ENCODE results near the gene F7. TPM values are rescaled to one million over a fixed set of nuclear protein-coding genes. Genes with fewer than 3 reads are reported as not detected.

Gene F7
- total RNA-seq, 2 donors from 2014 or later: not detected

DNA sequence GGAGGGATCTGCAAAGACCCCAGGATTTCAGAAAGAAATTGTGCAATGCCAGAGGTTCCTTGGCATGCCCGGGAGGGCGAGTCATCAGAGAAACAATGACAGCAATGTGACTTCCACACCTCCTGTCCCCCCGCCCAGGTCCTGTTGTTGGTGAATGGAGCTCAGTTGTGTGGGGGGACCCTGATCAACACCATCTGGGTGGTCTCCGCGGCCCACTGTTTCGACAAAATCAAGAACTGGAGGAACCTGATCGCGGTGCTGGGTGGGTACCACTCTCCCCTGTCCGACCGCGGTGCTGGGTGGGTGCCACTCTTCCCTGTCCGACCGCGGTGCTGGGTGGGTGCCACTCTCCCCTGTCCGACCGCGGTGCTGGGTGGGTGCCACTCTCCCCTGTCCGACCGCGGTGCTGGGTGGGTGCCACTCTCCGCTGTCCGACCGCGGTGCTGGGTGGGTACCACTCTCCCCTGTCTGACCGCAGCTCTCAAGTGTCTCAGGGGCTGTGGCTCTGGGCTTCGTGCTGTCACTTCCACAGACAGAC, 11.8 kb downstream of the F7 start:
- H3K9me3 ChIP-seq (ENCODE audit: control insufficient read depth, low read length, poor library complexity, severe bottlenecking): no peaks in the 10 kb centered on the region
- DNase-seq: no peak
- Mint-ChIP-seq H3K27me3 (peaks cover 23% of the 10 kb centered on the region), H3K27ac (no peak overlapping the region), H3K4me1 (no peaks in the 10 kb centered on the region), H3K36me3 (ENCODE audit: low read depth) (no peaks in the 10 kb centered on the region), H3K4me3 (no peak overlapping the region)
- ATAC-seq: no peak

DNA sequence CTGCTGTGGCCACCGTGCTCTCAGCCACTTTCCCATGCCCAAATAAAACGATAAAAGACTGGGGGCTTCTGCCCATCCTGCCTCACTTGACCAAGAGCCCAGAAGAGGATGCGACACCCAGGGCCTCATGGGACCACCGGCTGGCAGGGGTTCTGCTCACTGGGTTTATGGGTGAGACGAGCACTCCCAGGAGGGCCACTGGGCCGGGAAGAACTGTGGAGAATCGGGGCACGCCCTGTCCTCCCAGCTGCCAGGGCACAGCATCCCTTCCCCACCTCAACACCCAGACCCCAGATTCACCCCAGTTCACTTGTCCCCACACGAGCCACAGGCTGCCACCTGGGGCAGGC, 12.3 kb downstream of the F7 start:
- Mint-ChIP-seq H3K27ac (no peak overlapping the region), H3K4me1 (no peaks in the 10 kb centered on the region), H3K4me3 (no peak overlapping the region), H3K27me3 (peaks cover 28% of the 10 kb centered on the region), H3K36me3 (ENCODE audit: low read depth) (no peaks in the 10 kb centered on the region)
- H3K9me3 ChIP-seq (ENCODE audit: control insufficient read depth, low read length, poor library complexity, severe bottlenecking): no peaks in the 10 kb centered on the region
- ATAC-seq (no peak), DNase-seq (no peak)

DNA sequence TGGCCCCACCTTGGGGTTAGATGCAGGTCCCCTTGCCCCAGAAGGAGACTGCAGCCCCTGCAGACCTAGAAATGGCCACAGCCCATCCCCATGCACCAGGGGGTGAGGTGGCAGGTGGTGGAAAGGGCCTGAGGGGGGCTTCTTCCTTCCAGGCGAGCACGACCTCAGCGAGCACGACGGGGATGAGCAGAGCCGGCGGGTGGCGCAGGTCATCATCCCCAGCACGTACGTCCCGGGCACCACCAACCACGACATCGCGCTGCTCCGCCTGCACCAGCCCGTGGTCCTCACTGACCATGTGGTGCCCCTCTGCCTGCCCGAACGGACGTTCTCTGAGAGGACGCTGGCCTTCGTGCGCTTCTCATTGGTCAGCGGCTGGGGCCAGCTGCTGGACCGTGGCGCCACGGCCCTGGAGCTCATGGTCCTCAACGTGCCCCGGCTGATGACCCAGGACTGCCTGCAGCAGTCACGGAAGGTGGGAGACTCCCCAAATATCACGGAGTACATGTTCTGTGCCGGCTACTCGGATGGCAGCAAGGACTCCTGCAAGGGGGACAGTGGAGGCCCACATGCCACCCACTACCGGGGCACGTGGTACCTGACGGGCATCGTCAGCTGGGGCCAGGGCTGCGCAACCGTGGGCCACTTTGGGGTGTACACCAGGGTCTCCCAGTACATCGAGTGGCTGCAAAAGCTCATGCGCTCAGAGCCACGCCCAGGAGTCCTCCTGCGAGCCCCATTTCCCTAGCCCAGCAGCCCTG, 12.8 kb downstream of the F7 start:
- peaks cover 2% of the 10 kb centered on the region for H3K36me3 Mint-ChIP-seq (ENCODE audit: low read depth)
- H3K4me3 Mint-ChIP-seq: no peak overlapping the region
- ATAC-seq (no peak), DNase-seq (no peak)
- peaks cover 30% of the 10 kb centered on the region for H3K27me3 Mint-ChIP-seq
- H3K27ac Mint-ChIP-seq: no peak overlapping the region
- no peaks in the 10 kb centered on the region for H3K4me1 Mint-ChIP-seq
- H3K9me3 ChIP-seq (ENCODE audit: control insufficient read depth, low read length, poor library complexity, severe bottlenecking): no peaks in the 10 kb centered on the region

DNA sequence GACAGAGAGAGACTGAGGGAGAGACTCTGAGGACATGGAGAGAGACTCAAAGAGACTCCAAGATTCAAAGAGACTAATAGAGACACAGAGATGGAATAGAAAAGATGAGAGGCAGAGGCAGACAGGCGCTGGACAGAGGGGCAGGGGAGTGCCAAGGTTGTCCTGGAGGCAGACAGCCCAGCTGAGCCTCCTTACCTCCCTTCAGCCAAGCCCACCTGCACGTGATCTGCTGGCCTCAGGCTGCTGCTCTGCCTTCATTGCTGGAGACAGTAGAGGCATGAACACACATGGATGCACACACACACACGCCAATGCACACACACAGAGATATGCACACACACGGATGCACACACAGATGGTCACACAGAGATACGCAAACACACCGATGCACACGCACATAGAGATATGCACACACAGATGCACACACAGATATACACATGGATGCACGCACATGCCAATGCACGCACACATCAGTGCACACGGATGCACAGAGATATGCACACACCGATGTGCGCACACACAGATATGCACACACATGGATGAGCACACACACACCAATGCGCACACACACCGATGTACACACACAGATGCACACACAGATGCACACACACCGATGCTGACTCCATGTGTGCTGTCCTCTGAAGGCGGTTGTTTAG, 13.7 kb downstream of the F7 start:
- Mint-ChIP-seq H3K36me3 (ENCODE audit: low read depth) (peaks cover 2% of the 10 kb centered on the region), H3K4me3 (no peak overlapping the region), H3K27me3 (peaks cover 30% of the 10 kb centered on the region), H3K27ac (no peak overlapping the region), H3K4me1 (no peaks in the 10 kb centered on the region)
- ATAC-seq (no peak), DNase-seq (no peak)
- no peaks in the 10 kb centered on the region for H3K9me3 ChIP-seq (ENCODE audit: control insufficient read depth, low read length, poor library complexity, severe bottlenecking)

DNA sequence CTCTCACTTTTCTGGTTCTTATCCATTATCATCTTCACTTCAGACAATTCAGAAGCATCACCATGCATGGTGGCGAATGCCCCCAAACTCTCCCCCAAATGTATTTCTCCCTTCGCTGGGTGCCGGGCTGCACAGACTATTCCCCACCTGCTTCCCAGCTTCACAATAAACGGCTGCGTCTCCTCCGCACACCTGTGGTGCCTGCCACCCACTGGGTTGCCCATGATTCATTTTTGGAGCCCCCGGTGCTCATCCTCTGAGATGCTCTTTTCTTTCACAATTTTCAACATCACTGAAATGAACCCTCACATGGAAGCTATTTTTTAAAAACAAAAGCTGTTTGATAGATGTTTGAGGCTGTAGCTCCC, 14.2 kb downstream of the F7 start:
- Mint-ChIP-seq H3K27ac (no peak overlapping the region), H3K4me3 (no peak overlapping the region), H3K27me3 (peaks cover 30% of the 10 kb centered on the region), H3K36me3 (ENCODE audit: low read depth) (peaks cover 2% of the 10 kb centered on the region), H3K4me1 (no peaks in the 10 kb centered on the region)
- no peak for DNase-seq
- no peaks in the 10 kb centered on the region for H3K9me3 ChIP-seq (ENCODE audit: control insufficient read depth, low read length, poor library complexity, severe bottlenecking)
- ATAC-seq: no peak

DNA sequence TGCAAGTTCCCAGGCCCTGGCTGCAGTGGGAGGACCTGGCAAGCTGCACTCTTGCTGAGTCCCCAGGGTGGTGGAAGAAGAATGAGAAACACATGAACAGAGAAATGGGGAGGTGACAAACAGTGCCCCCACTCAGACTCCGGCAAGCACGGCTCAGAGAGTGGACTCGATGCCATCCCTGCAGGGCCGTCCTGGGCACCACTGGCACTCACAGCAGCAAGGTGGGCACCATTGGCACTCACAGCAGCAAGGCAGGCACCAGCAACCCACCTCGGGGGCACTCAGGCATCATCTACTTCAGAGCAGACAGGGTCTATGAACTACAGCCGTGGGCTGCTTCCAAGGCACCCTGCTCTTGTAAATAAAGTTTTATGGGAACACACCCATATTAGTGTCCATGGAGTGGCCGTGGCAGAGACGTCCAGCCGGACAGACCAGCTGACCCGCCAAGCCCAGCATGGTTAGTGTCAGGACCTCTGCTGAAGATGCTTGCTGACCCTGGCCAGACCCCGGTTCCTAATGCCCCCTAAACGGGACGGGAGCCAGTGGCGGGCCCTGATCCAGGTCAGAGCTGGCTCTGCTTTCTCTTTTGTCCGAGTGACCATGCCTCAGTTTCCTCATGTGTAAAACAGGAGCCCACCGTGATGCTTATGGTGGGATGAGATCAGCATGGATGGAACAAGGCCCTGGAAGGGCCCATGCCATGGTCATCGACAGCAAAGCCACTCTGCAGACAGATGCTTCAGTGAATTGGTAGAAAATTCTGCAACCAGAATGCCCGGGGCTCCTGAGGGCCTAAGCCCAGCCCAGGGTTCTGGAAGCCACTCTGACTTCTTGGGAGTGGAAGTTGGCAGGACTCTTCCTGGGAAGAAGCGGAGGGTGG, 14.9 kb downstream of the F7 start:
- H3K27ac Mint-ChIP-seq: no peak overlapping the region
- H3K27me3 Mint-ChIP-seq: peaks cover 33% of the 10 kb centered on the region

DNA sequence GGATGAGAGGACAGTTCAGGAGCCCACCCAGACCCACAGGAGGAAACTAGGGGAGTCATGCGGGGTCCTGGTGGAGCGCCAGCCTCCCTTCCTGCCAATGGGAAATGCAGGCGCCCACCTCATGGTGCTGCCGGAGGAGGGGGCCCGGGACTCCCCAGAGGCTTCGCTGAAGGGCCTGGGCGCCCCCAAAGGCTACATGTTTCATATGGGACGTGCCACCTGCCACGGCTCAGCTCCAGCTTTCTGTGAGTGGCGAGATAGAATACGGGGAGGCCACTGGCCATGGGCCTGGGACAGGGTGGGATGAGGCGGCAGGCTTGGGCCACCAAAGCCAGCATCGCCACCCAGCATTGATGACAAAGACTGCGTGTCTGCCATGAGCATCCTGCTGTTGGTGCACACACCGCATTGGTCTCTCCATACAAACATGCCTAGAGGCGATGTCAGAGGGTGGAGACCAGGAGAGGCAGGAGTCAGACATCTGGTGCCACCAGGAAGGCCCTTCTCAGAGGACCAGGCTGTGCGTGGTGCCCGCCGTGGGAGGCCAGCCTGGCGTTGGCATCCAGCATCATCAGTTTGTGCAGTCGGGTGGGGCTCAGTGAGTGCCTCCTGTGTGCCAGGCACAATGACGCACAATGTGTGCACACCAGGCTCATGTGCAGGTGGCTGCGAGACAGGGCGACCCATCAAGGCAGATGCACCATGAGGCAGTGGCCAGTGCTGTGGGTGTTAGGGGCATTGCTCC, 15.8 kb downstream of the F7 start:
- Mint-ChIP-seq H3K27ac (no peak overlapping the region), H3K27me3 (peaks cover 41% of the 10 kb centered on the region), H3K4me3 (no peak overlapping the region), H3K4me1 (no peaks in the 10 kb centered on the region), H3K36me3 (ENCODE audit: low read depth) (peaks cover 4% of the 10 kb centered on the region)
- ATAC-seq (no peak), DNase-seq (no peak)
- H3K9me3 ChIP-seq (ENCODE audit: control insufficient read depth, low read length, poor library complexity, severe bottlenecking): no peaks in the 10 kb centered on the region

More for the DNA sequence above, 14.9 kb downstream of the F7 start:
- no peaks in the 10 kb centered on the region for H3K9me3 ChIP-seq (ENCODE audit: control insufficient read depth, low read length, poor library complexity, severe bottlenecking)
- Mint-ChIP-seq H3K4me1 (no peaks in the 10 kb centered on the region), H3K36me3 (ENCODE audit: low read depth) (peaks cover 2% of the 10 kb centered on the region), H3K4me3 (no peak overlapping the region)
- no peak for ATAC-seq
- DNase-seq: no peak

DNA sequence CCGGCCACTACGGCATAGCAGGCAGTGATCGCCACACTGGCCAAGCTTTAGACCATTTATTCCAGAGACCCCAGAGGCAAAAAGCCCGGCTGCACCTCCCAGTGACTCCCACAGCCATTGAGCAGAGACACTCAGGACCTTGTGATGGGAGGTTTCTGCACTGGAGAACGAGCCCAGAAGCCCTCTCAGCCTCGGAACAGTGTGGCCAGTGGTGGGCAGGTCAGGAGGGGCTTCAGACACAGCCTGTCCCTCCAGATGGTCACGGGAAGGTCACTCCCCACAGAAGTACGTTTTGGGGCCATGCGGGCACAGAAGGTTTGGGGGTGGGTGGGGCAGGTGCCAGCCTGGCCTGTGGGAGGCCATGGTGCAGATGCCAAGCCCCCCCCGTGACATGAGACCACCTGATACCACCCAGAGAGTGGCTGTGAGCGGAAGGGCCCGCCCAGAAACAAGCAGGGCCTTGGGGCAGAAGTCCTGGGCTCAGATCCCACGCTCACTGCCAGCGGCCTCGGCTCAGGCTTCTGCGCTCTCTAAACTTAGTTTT, 16.4 kb downstream of the F7 start:
- no peaks in the 10 kb centered on the region for H3K9me3 ChIP-seq (ENCODE audit: control insufficient read depth, low read length, poor library complexity, severe bottlenecking)
- Mint-ChIP-seq H3K4me3 (no peak overlapping the region), H3K36me3 (ENCODE audit: low read depth) (peaks cover 4% of the 10 kb centered on the region), H3K27ac (no peak overlapping the region), H3K4me1 (no peaks in the 10 kb centered on the region), H3K27me3 (peaks cover 42% of the 10 kb centered on the region)
- ATAC-seq (no peak), DNase-seq (no peak)

DNA sequence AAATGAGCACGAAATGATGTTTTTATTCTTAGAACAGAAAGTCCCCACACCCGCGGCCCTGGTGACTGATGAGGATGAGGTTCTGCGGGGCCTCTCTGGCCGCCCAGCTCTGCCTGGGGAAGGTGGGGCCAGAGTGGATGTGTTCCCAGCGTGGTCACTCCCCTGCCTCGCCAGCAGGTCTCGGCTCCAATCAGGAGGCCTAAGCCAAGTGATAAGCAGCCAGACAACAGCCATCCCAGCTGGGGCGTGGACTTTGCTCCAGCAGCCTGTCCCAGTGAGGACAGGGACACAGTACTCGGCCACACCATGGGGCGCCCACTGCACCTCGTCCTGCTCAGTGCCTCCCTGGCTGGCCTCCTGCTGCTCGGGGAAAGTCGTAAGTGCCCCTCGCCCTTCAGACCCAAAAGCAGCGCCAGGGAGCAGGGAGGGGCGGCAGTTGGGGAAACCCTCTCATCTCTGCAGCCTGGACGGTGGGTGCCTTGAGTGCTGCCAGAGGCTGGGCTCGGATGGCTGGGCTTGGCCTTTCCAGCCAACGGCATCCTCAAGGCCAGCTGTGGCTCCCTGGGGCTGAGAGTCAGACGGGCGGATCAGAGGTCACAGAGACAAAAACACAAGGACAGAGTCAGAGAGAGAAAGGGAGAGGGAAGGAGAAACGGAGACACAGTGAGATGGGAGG, 17.1 kb downstream of the F7 start, which contains the start of gene F10:
F10 (plus strand) TSS at position 250 of the 676 bp plus-strand sequence; CDS start at position 307, 57 bp downstream.
- Mint-ChIP-seq H3K4me3 (no peak within 1 kb of the TSS), H3K27ac (no peak within 1 kb of the TSS), H3K27me3 (peaks cover 48% of the 10 kb centered on the region), H3K36me3 (ENCODE audit: low read depth) (peaks cover 7% of the 10 kb centered on the region), H3K4me1 (peaks cover 4% of the 10 kb centered on the region)
- ATAC-seq (no peak), DNase-seq (no peak)
- no peaks in the 10 kb centered on the region for H3K9me3 ChIP-seq (ENCODE audit: control insufficient read depth, low read length, poor library complexity, severe bottlenecking)

DNA sequence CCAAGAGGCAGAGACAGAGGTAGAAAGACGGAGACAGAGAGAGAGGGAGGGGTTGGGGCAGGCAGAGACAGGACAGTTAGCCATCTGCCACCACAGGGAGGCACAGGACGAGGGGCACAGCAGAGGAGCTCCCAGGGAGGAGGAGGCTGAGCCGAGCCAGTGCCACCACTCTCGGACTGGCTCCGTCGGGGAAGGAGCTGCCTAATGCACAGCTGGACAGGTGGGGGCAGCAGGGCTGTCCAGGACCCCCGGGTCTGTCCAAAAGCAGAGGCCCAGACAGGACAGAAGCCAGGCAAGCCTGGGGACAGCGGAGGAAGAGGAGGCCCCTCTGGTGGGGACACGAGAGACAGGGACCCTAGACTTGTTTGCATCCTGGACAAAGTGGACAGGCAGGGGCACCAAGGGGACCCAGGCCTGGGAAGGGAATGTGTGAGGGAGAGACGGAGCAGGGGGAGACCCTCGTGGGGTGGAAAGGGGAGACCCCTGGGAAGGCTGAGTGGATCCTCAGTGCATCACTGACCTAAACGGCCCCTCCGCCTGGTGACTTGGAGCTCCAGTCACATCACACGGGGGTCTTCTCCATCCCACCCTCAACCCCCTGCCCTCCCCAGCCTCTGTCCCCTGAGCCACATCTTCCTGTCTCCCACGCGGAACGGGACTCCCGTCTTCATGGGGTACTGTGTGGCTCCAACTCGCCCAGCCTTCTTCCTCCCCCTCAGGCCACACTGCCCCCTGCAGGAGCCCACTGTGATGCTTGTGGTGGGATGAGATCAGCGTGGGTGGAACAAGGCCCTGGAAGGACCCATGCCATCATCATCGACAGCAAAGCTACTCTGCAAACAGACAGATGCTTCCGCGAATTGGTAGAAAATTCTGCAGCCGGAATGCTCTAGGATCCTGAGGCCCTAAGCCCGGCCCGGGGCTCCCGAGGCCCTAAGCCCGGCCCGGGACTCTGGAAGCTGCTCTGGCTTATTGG, 17.9 kb downstream of the F7 start:
- no peak overlapping the region for H3K4me3 Mint-ChIP-seq
- DNase-seq (no peak), ATAC-seq (no peak)
- H3K4me1 Mint-ChIP-seq: peaks cover 5% of the 10 kb centered on the region
- H3K27me3 Mint-ChIP-seq: peaks cover 48% of the 10 kb centered on the region
- H3K27ac Mint-ChIP-seq: no peak overlapping the region
- H3K36me3 Mint-ChIP-seq (ENCODE audit: low read depth): peaks cover 7% of the 10 kb centered on the region
- no peaks in the 10 kb centered on the region for H3K9me3 ChIP-seq (ENCODE audit: control insufficient read depth, low read length, poor library complexity, severe bottlenecking)

DNA sequence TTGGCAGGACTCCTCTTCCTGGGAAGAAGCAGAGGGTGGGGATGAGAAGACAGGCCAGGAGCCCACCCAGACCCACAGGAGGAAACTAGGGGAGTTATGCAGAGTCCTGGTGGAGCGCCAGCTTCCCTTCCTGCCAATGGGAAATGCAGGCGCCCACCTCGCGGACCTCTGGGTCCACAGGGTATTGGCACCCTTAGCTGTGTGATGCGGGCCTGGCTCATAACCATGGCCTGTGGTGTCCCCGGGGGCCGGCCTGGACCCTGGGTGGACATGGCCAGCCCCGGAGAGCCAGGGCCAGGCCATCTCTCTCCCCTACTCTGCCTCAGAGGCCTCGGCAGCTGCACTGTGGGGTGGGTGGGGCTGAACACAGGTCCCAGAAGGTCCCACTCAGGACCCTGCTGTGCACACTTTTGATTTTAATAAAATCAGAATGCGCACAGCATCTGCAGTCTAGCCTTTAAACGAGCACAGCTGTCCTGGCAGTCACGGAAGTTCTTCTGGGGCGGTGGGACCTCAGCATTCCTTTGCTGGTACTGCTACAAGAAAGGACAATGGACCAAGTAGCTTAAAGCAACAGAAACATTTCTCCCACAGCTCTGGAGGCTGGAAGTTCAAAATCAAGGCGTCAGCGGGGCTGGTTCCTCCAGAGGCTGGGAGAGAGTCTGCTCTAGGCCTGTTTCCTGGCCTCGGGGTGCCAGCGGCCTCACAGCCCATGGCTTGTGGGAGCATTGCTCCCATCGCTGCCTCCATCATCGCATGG, 18.8 kb downstream of the F7 start:
- Mint-ChIP-seq H3K27me3 (peaks cover 54% of the 10 kb centered on the region), H3K4me1 (peaks cover 7% of the 10 kb centered on the region), H3K36me3 (ENCODE audit: low read depth) (peaks cover 7% of the 10 kb centered on the region), H3K4me3 (no peak overlapping the region), H3K27ac (no peak overlapping the region)
- H3K9me3 ChIP-seq (ENCODE audit: control insufficient read depth, low read length, poor library complexity, severe bottlenecking): no peaks in the 10 kb centered on the region
- no peak for DNase-seq
- ATAC-seq: no peak
